Lower leg skin (tissue), 4 donors: ENCODE results near the gene FCAR. TPM values are rescaled to one million over a fixed set of nuclear protein-coding genes. Genes with fewer than 3 reads are reported as not detected.
"Not testable (repeated sequence)": the region's sequence is repeated elsewhere in the genome, so short reads cannot be mapped to it uniquely, and the experiment has no call there.

Experiments
- DNase-seq, 2 donors: peaks; one replicate each; pipeline ENCODE4 v3.0.0-alpha.2; 2019; ENCODE audit warnings: low spot score in 2 of 2
- H3K4me3 ChIP-seq: fragments of 200-600 bp; sonication (generic); 2 replicates; pipeline ENCODE4 v1.5.1; 2017; ENCODE audit warnings: mild to moderate bottlenecking, low read depth; ENCODE audit not compliant: poor library complexity, severe bottlenecking
- POLR2A ChIP-seq, 2 donors: fragments of 450-650 bp; IDR thresholded peaks; one replicate each; pipeline ENCODE4 v1.6.1; 2016 to 2017; ENCODE audit warnings: antibody characterized with exemption in 2 of 2, mild to moderate bottlenecking in 1 of 2, moderate library complexity in 1 of 2
- WGBS, 2 donors: methylation state at CpG; one replicate each; pipeline ENCODE4 v1.1.5; 2018; 5-methylcytosine and 5-hydroxymethylcytosine counted together
- intact Hi-C: fragments of 100-400 bp; cut with DNase I; formaldehyde crosslinking; loops from one replicate; pipeline ENCODE4 v1.15.0; 2023; ENCODE audit warnings: low total_unique reads
- total RNA-seq, 4 donors: library from RNA; depleted of rRNA; stranded (reverse); fragments of >200 nt; gene quantifications; one replicate each; pipeline ENCODE4 v1.1.0, GENCODE V29; 2016
- TF ChIP-seq, protein P1 (sequence below), 3 donors: fragments of 450-650 bp; IDR thresholded peaks; one replicate each; pipeline ENCODE4 v1.5.1; 2016; ENCODE audit warnings: antibody characterized with exemption in 3 of 3, mild to moderate bottlenecking in 3 of 3, moderate library complexity in 2 of 3

Gene FCAR
- 1 to 10 TPM in 1 of 4 donors, not detected in 3; 1.1 TPM for total RNA-seq

GRCh38 chr19:54873990-54874389 is at the start of gene FCAR:
FCAR (plus strand) TSS chr19:54874235; CDS start chr19:54874290, 55 bp downstream.
- DNase-seq: no peak
- 69 to 70% methylated on average over 8 of the region's 8 CpGs for WGBS, 2 donors
- H3K4me3 ChIP-seq: no peak within 1 kb of the TSS
- TF ChIP-seq POLR2A (IDR thresholded peaks at IDR 0.05): no peak
- TF ChIP-seq, protein P1, sequence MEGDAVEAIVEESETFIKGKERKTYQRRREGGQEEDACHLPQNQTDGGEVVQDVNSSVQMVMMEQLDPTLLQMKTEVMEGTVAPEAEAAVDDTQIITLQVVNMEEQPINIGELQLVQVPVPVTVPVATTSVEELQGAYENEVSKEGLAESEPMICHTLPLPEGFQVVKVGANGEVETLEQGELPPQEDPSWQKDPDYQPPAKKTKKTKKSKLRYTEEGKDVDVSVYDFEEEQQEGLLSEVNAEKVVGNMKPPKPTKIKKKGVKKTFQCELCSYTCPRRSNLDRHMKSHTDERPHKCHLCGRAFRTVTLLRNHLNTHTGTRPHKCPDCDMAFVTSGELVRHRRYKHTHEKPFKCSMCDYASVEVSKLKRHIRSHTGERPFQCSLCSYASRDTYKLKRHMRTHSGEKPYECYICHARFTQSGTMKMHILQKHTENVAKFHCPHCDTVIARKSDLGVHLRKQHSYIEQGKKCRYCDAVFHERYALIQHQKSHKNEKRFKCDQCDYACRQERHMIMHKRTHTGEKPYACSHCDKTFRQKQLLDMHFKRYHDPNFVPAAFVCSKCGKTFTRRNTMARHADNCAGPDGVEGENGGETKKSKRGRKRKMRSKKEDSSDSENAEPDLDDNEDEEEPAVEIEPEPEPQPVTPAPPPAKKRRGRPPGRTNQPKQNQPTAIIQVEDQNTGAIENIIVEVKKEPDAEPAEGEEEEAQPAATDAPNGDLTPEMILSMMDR (IDR thresholded peaks at IDR 0.05): no peak
- intact Hi-C loops: no loop called here

GRCh38 chr19:54824416-54824815 is 49.6 kb upstream of the FCAR start:
- WGBS, 2 donors: 70 to 79% methylated on average over 4 of the region's 4 CpGs
- H3K4me3 ChIP-seq, intact Hi-C loops, DNase-seq: not testable (repeated sequence)

GRCh38 chr19:54825326-54825725 is 48.7 kb upstream of the FCAR start:
- H3K4me3 ChIP-seq, DNase-seq, intact Hi-C loops: not testable (repeated sequence)
- WGBS, 2 donors: 59 to 64% methylated on average over 7 of the region's 7 CpGs

- DNase-seq, H3K4me3 ChIP-seq, intact Hi-C loops: not testable (repeated sequence)
- 70 to 74% methylated on average over 8 of the region's 8 CpGs for WGBS, 2 donors
These were observed 46.0 kb upstream of the FCAR start for GRCh38 chr19:54828064-54828463.

- intact Hi-C loops, DNase-seq, H3K4me3 ChIP-seq: not testable (repeated sequence)
- 89 to 91% methylated on average over 14 of the region's 14 CpGs for WGBS, 2 donors
These were observed 41.5 kb upstream of the FCAR start, which contains the start of gene KIR2DS4 for GRCh38 chr19:54832496-54832895. KIR2DS4 (plus strand) TSS chr19:54832676.

DNA sequence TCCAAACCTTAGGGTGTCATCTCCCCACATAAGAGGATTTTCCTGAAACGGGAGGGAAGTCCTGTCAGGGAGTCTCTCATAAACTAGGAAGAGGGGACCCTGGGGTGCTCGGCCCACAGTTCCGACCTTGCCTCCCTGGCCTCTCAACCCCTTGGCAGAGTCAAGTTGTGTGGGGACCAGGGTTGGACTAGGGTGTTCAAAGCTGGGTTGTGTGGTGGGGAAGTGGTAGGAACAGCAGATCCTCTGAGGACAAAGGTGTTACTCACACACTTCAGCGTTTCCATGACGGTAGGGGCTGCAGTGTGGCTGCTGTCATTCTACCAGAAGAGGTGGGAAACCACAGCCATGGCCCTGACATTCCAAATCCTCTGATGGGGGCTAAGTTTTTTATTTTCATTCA is 38.9 kb upstream of the FCAR start:
- H3K4me3 ChIP-seq, DNase-seq, intact Hi-C loops: not testable (repeated sequence)
- WGBS, 2 donors: 70 to 83% methylated on average over 5 of the region's 5 CpGs

DNA sequence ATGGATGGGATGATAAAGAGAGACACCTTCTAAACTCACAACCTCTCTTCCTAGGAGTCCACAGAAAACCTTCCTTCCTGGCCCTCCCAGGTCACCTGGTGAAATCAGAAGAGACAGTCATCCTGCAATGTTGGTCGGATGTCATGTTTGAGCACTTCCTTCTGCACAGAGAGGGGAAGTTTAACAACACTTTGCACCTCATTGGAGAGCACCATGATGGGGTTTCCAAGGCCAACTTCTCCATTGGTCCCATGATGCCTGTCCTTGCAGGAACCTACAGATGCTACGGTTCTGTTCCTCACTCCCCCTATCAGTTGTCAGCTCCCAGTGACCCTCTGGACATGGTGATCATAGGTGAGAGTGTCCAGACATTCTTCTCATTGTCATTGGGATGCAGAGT is 36.5 kb upstream of the FCAR start:
- 53 to 61% methylated on average over 2 of the region's 2 CpGs for WGBS, 2 donors
- DNase-seq, intact Hi-C loops: not testable (repeated sequence)

GRCh38 chr19:54843171-54843570 is 30.9 kb upstream of the FCAR start:
- WGBS, 2 donors: 68 to 74% methylated on average over 8 of the region's 8 CpGs
- intact Hi-C loops, H3K4me3 ChIP-seq, DNase-seq: not testable (repeated sequence)

More for the DNA sequence above, 36.5 kb upstream of the FCAR start:
- not testable (repeated sequence) for H3K4me3 ChIP-seq

- H3K4me3 ChIP-seq, intact Hi-C loops, DNase-seq: not testable (repeated sequence)
- 84 to 88% methylated on average over 16 of the region's 16 CpGs for WGBS, 2 donors
These were observed 23.9 kb upstream of the FCAR start, which contains the start of gene KIR3DL2 for GRCh38 chr19:54850061-54850640. KIR3DL2 (plus strand) TSS chr19:54850443; CDS start chr19:54850476, 33 bp downstream.

- DNase-seq: no peak
- 63 to 100% methylated on average over 1 to 2 of the region's 2 CpGs for WGBS, 2 donors
- intact Hi-C loops: no loop called here
- no peak overlapping the region for H3K4me3 ChIP-seq
- TF ChIP-seq POLR2A (IDR thresholded peaks at IDR 0.05): no peak
- TF ChIP-seq, protein P1 (IDR thresholded peaks at IDR 0.05): no peak
These were observed 23.1 kb upstream of the FCAR start for GRCh38 chr19:54850930-54851329.
